ENCODE results near the gene KDM3A. TPM values are rescaled to one million over a fixed set of nuclear protein-coding genes. Genes with fewer than 3 reads are reported as not detected.

KDM3A gene
- polyA plus RNA-seq, 1 donor from 2014 or later = 51.2 TPM

GRCh38 chr2:86453836-86454235, 12.7 kb downstream of the KDM3A start:
- H3K4me2 ChIP-seq (ENCODE audit: low read length) = no peak overlapping the region
- no peak overlapping the region for H3K4me3 ChIP-seq (ENCODE audit: low read length)
- H2AFZ ChIP-seq (ENCODE audit: low read depth, low read length) = no peak overlapping the region
- peaks cover 26% of the 10 kb centered on the region for H3K36me3 ChIP-seq (ENCODE audit: insufficient read depth, low read length)
- TF ChIP-seq MXI1 (conservative IDR thresholded peaks at IDR 0.05; ENCODE audit: poor library complexity, severe bottlenecking) = no peak
- no peak for TF ChIP-seq RAD21 (conservative IDR thresholded peaks at IDR 0.05)
- no peak for TF ChIP-seq EZH2 (IDR thresholded peaks at IDR 0.05; ENCODE audit: borderline replicate concordance, insufficient read depth, low read length, poor library complexity, severe bottlenecking)
- TF ChIP-seq, protein P1, sequence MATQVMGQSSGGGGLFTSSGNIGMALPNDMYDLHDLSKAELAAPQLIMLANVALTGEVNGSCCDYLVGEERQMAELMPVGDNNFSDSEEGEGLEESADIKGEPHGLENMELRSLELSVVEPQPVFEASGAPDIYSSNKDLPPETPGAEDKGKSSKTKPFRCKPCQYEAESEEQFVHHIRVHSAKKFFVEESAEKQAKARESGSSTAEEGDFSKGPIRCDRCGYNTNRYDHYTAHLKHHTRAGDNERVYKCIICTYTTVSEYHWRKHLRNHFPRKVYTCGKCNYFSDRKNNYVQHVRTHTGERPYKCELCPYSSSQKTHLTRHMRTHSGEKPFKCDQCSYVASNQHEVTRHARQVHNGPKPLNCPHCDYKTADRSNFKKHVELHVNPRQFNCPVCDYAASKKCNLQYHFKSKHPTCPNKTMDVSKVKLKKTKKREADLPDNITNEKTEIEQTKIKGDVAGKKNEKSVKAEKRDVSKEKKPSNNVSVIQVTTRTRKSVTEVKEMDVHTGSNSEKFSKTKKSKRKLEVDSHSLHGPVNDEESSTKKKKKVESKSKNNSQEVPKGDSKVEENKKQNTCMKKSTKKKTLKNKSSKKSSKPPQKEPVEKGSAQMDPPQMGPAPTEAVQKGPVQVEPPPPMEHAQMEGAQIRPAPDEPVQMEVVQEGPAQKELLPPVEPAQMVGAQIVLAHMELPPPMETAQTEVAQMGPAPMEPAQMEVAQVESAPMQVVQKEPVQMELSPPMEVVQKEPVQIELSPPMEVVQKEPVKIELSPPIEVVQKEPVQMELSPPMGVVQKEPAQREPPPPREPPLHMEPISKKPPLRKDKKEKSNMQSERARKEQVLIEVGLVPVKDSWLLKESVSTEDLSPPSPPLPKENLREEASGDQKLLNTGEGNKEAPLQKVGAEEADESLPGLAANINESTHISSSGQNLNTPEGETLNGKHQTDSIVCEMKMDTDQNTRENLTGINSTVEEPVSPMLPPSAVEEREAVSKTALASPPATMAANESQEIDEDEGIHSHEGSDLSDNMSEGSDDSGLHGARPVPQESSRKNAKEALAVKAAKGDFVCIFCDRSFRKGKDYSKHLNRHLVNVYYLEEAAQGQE (IDR thresholded peaks at IDR 0.05; ENCODE audit: borderline replicate concordance) = no peak
- TF ChIP-seq EP300 (conservative IDR thresholded peaks at IDR 0.05; ENCODE audit: poor library complexity, severe bottlenecking) = no peak
- no peak for TF ChIP-seq TAF1 (IDR thresholded peaks at IDR 0.05; ENCODE audit: low read depth)
- no peak for TF ChIP-seq POLR2AphosphoS5 (IDR thresholded peaks at IDR 0.05)
- H3F3A ChIP-seq (ENCODE audit: insufficient read depth, low read length, poor library complexity, severe bottlenecking) = no peaks in the 10 kb centered on the region
- no peak overlapping the region for H3K9ac ChIP-seq (ENCODE audit: low read length)
- no peaks in the 10 kb centered on the region for H3K27me3 ChIP-seq (ENCODE audit: insufficient read depth, low read depth, low read length)
- peaks cover 22% of the 10 kb centered on the region for H3K79me2 ChIP-seq (replicated peaks; ENCODE audit: insufficient read depth, low read length)
- H3K9me3 ChIP-seq (ENCODE audit: low read length) = peaks cover 3% of the 10 kb centered on the region
- H4K20me1 ChIP-seq (ENCODE audit: insufficient read depth) = no peaks in the 10 kb centered on the region
- no peaks in the 10 kb centered on the region for H3K9me2 ChIP-seq (ENCODE audit: insufficient read depth, low read length)
- no peak overlapping the region for H3K27ac ChIP-seq (ENCODE audit: low read length)

GRCh38 chr2:86454238-86454637, 13.1 kb downstream of the KDM3A start:
- no peaks in the 10 kb centered on the region for H4K20me1 ChIP-seq (ENCODE audit: insufficient read depth)
- H3K27me3 ChIP-seq (ENCODE audit: insufficient read depth, low read depth, low read length) = no peaks in the 10 kb centered on the region
- TF ChIP-seq, protein P2, sequence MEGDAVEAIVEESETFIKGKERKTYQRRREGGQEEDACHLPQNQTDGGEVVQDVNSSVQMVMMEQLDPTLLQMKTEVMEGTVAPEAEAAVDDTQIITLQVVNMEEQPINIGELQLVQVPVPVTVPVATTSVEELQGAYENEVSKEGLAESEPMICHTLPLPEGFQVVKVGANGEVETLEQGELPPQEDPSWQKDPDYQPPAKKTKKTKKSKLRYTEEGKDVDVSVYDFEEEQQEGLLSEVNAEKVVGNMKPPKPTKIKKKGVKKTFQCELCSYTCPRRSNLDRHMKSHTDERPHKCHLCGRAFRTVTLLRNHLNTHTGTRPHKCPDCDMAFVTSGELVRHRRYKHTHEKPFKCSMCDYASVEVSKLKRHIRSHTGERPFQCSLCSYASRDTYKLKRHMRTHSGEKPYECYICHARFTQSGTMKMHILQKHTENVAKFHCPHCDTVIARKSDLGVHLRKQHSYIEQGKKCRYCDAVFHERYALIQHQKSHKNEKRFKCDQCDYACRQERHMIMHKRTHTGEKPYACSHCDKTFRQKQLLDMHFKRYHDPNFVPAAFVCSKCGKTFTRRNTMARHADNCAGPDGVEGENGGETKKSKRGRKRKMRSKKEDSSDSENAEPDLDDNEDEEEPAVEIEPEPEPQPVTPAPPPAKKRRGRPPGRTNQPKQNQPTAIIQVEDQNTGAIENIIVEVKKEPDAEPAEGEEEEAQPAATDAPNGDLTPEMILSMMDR (IDR thresholded peaks at IDR 0.05; ENCODE audit: poor library complexity, severe bottlenecking) = no peak
- TF ChIP-seq, protein P1 (IDR thresholded peaks at IDR 0.05; ENCODE audit: borderline replicate concordance) = no peak
- no peak for TF ChIP-seq POLR2AphosphoS5 (IDR thresholded peaks at IDR 0.05)
- H3K27ac ChIP-seq (ENCODE audit: low read length) = no peak overlapping the region
- peaks cover 26% of the 10 kb centered on the region for H3K36me3 ChIP-seq (ENCODE audit: insufficient read depth, low read length)
- no peak overlapping the region for H3K4me2 ChIP-seq (ENCODE audit: low read length)
- no peak overlapping the region for H3K9ac ChIP-seq (ENCODE audit: low read length)
- H3K4me3 ChIP-seq (ENCODE audit: low read length) = no peak overlapping the region
- H3K9me2 ChIP-seq (ENCODE audit: insufficient read depth, low read length) = no peaks in the 10 kb centered on the region
- H2AFZ ChIP-seq (ENCODE audit: low read depth, low read length) = no peak overlapping the region
- peaks cover 3% of the 10 kb centered on the region for H3K9me3 ChIP-seq (ENCODE audit: low read length)
- H3K79me2 ChIP-seq (replicated peaks; ENCODE audit: insufficient read depth, low read length) = peaks cover 18% of the 10 kb centered on the region
- no peaks in the 10 kb centered on the region for H3F3A ChIP-seq (ENCODE audit: insufficient read depth, low read length, poor library complexity, severe bottlenecking)
